Measurements from ENCODE around the gene DNAH17.

The DNAH17 gene

DNA sequence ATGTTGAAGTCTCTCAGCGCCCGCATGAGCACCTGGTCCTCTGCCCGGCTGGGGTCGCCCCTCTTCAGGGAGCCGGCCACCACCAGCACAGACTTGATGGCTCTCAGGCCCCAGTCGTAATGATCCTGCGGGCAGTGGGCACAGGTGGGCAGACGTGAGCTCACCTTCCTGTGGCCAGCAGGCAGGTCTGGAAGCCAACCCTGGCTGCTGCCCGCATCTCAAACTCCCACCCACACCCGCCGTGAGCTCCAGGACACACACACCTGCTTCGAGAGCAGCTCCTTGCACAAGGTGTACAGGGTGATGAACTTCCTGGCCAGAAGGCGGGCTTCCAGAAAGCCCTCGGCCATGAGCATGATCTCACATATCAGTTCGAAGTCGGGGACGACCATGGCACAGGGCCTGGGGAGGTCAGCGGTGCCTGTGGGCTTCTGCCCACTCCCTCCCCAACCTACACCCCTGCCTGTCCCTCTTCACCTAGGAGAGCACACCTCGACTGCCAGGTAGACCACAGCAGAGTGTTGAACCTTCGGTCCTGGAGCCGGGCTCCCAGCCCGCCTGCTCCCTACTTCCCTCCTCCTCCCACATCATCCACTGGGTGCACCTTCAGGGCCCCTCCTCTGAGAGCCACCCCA, 82.4 kb downstream of the DNAH17 start:
- DNase-seq = no peak

DNA sequence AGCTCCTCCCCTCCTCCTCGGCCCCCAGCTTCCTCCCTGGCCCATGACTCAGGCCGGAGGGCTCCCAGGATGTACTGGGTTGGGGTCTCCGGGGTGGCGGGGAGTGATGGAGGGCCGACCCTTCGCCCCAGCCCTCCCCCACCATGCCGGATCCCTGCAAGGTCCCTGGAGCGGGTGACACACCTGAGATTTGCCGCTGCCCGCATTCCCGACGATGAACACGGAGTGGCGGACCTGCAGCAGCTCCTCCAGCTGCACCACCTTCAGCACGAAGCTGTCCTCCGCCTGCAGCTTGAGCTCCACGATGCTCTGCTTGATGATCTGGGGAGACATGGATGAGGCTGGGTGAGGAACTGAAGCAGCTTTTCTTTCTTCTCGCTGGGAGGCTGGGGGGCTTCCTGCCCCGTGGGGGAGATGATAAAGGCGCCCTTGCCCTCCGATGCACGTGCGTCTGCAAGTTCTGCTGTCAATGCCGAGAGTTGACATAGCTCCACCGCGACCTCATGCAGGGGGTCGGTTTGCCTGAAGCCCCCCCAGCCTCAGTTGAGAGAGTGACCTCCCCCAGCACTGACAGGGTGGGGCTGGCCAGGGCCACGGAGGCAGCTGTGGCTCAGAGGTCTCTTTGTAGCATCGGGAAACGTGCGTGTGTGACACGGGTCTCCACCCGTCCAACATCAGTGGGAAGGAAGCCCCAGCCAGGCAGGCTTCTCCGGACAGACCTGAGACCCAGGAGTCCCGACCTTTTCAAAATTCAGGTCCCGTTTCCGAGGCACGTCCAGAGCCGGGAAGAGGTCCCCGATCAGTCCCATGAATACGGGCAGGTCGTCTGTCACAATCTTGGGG, 83.1 kb downstream of the DNAH17 start:
- DNase-seq = no peak

GRCh38 chr17:78493450-78493849, 83.7 kb downstream of the DNAH17 start:
- no peak for DNase-seq

GRCh38 chr17:78492116-78492799, 84.9 kb downstream of the DNAH17 start:
- no peak for DNase-seq

- no peak for DNase-seq
Observed at GRCh38 chr17:78491236-78492115, 85.7 kb downstream of the DNAH17 start.

- DNase-seq = no peak
Observed at GRCh38 chr17:78490673-78491072, 86.5 kb downstream of the DNAH17 start.

DNA sequence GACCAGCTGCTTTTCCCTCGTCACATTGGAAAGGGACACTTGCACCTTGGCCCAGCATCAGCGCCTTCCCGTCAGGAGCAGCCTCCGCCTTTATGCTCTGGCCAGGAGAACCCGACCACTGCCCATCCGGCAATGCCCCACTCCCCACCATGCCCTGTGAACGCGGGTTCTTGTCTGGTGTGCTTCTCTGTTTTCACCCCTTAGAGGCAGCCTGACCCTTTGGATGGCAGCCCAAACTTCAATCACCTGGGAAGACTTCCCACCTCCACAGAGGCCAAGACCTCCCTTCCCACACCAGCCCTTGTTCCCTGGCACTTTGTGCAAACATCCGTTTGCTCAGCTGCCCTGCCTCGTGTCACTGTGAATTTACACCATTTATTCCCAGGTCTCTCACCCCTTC, 87.0 kb downstream of the DNAH17 start:
- no peak for DNase-seq

DNA sequence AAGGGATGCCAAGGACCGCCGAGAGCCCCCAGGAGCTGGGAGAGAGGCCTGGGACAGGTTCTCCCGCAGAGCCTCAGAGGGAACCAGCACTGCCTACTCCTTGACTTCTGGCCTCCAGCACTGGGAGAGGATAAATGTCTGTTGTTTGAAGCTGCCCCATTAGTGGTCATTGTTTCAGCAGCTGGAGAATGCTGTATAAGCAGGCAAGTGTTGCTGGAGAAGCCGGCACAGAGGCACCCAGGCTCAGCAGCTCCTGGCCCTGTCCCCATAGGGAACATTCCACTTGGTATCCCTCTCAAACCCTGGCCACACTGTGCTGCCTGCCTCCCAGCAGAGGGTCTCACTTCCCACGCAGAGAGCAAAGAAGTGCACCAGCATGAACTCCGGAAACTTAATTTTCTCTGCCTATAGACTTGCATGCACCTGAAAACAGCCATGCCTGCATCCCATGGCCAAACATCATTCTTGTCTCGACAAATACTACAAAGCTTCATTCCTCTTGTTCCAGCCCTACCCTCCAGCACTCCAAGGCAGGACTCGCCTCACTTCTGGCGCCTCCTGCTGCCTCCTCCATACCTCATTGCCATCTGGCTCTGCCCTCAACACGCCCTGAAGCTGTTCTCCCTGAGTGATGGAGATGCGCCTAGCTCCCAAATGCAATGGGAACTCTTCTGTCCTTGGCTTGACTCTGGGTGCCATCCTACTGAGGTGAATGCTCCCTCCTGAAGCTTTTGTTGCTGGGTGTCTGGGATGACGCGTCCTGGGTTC, 88.1 kb downstream of the DNAH17 start:
- no peak for DNase-seq

GRCh38 chr17:78488156-78488555, 89.0 kb downstream of the DNAH17 start:
- no peak for DNase-seq

DNA sequence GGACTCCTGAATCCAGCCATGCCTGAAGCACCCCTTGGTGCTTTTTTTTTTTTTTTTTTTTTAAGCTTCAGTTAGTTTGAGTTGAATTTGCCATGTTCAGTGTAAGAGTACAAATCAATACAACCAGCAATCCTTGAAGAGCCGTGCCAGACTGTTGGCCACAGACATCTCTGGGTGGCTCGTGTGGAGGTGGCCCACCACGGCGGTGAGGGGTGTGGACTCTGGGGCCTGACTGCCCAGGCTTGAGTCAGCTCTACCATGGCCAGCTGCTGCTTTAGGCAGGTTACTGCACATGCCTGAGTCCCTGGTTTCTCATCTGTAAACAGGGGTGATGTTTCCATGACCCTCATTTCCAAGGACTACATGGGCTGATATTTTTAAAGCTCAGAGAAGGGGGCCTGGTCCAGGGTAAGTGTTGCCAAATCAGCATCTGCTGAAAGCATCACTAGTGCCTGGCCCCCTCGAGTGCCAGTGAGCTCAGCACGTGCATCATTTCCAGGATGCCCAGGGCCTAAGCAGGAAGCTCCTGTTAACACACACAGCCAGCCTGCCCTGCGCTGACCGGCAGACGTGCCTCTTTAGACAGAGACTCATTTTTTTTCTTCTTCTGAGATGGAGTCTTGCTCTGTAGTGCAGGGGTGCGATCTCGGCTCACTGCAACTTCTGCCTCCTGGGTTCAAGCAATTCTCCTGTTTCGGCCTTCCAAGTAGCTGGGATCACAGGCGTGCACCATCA, 90.1 kb downstream of the DNAH17 start:
- no peak for DNase-seq

- DNase-seq = no peak
Observed at GRCh38 chr17:78486228-78486802, 90.9 kb downstream of the DNAH17 start.

DNA sequence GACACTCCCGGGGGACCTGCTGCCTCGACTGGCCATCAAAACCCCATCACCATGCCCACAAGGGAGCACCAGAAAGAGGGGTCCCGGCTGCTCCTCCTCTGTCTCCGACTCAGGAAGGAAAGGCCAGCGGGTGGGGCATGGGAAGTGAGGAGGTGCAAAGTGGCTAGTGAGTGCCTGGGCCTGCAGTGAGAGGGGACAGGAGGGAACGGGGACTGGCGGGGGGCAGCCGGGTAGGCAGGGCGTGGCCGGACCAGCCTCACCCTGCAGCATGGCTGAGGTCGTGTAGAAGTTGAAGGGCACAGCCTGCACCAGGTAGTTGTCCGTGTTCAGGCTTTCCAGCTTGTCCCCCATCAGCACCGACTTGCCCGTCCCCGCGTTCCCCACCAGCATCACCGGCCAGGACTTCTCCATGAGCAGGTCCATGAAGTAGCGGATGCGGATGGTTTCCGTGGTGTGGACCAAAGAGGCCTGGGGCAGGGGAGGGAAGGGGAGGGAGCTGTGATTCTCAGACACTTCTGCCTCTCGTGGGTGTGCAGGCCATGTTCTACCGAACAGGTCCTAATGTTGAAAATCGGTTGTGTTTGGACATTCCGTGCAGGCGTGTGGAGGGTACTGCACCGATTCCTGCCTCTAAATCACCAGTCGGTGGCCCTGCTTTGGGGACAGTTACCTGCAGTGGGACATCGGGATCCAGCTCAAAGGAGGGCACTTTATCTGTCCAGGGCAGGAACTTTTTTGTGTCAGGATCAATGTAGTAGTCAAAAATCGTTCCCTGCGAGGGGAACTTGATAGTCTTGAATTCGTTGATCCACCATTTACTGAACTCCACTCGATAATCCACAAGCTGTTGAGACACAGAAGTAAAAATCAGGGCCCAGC, 91.7 kb downstream of the DNAH17 start:
- DNase-seq = no peak

DNA sequence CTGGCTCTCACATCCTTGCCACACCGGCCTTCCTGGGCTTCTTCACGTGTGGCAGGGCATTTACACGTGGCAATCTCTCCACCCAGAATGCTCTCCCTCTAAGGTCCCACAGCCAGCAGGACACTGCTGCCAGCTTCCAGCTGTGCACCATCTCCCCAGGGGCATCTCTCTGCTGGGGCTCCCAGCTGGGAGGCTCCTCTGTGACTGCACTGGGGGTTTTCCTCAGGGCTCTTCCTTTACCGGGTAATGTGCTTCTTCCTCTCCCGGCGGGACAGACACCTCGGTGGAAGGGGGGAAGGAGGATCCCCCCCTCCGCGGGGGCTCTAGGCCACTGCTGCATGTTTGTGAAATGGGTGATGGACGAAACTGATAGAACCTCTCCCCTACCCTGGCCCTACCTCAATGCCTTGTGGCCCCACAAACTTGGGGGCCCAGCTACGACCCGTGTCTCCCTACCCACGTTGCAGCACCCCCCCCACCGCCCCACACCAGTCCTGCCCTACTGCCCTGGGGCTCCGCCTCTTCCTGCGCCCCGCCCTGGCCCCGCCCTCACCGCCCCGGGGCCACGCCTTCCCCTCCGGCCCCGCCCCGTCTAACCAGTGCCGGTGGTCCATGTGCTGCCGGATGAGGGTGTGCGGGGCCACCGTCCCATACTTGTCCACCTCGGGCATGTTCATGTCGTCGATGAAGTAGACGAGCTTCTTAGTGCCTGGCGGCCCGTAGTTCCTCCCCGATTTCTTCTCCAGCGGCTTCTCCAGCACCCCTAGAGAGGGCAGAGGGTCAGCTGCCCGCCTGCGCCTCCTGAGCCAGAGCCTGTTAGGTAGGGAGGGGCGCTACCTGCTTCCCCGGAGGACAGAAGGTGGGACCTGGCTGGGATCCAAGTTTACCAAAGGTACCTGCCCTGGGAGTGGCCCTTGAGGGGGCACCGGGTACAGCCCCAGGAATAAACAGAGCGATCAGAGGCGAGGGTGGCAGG, 92.6 kb downstream of the DNAH17 start:
- DNase-seq = peak; percentile 46

DNA sequence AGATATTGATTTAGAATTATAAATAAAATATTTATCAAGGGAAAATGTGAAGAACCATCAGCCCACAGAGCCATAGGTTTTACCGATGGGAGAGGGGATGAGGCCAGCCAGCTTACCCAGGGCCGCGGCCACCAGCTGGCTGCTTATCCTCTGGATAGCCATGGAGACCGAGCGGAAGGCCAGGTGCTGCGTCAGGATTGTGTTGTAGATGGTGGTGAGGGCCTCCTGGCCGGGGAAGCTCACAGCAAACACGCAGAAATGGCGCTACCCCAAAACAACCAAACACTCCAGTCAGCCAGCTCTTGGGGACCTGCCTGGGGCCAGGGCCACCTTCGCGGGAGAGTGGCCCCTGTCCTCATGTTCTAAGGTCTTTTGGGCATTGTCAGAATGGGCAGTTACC, 97.8 kb downstream of the DNAH17 start:
- no peak for DNase-seq

DNA sequence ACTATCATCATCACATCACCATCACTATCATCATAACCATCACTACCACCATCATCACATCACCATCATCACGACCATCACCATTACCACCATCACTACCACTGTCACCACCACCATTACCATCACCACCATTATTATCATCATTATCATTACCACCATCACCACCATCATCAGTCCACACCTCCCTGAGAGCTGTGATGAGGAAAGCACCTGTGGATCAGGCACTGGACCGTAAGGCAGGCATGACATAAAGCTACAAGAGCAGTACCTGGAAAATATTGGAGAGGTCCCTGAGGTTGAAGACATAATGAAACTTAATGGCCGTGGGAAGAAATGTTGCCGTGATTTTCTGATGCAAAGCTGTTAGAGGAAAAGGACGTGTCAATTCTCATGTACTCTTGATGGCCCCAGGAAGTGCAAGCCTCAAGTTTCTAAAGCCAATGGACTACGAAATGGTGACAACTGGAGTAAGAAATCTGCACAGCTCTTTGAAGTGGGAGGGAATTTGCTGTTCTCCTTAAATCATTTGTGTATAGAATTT, 98.4 kb downstream of the DNAH17 start:
- no peak for DNase-seq

GRCh38 chr17:78477913-78478756, 99.1 kb downstream of the DNAH17 start:
- DNase-seq = no peak

GRCh38 chr17:78476973-78477372, 100.2 kb downstream of the DNAH17 start:
- no peak for DNase-seq
